ENCODE measurements around the gene PHTF2.

The PHTF2 gene

GRCh38 chr7:77931841-77932240 is 133.3 kb downstream of the PHTF2 start:
- no peak for DNase-seq (ENCODE audit: low read depth in 2 of 2)

DNA sequence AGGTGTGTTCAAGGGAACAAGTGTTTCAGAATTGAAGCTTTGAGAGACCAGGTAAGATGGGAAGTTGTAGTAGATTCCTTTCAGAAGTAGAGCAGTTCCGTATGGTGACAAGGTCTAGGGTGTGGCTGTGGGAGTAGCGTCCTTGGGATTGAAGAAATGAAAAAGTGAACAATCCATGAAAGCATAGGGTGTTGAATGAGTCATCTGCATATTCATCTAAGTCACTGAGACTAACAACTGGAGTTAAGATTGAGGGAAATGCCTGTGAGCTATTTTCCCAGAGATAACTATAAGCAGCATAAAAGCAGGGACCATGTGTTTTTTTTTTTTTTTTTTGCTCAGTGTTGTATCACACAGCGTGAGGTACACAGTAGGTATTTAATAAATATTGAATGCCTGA is 134.8 kb downstream of the PHTF2 start:
- no peak for DNase-seq (ENCODE audit: low read depth in 2 of 2)

- no peak for DNase-seq (ENCODE audit: low read depth in 2 of 2)
Measured at GRCh38 chr7:77935652-77936348, 137.2 kb downstream of the PHTF2 start.

DNA sequence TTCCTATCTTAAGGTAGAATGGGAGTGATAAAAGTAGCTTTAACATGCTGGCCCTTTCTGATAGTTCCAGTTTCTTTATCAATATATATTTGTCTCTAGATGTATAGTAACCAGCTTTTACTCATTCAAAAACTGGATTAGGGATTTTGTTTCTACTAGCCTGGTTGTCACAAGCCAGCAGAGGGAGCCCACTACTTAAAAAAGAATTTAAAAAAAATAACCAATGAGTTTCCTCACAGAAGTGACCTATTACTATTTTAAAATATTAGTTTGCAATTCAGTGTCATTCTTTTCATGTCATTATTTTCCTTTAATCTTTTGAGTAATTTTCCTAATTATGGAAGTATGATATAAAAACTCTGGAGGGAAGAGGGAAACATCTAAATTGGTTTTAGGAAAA is 142.1 kb downstream of the PHTF2 start:
- no peak for DNase-seq (ENCODE audit: low read depth in 2 of 2)

- no peak for DNase-seq (ENCODE audit: low read depth in 2 of 2)
Measured at GRCh38 chr7:77942431-77942830, 143.9 kb downstream of the PHTF2 start.

DNA sequence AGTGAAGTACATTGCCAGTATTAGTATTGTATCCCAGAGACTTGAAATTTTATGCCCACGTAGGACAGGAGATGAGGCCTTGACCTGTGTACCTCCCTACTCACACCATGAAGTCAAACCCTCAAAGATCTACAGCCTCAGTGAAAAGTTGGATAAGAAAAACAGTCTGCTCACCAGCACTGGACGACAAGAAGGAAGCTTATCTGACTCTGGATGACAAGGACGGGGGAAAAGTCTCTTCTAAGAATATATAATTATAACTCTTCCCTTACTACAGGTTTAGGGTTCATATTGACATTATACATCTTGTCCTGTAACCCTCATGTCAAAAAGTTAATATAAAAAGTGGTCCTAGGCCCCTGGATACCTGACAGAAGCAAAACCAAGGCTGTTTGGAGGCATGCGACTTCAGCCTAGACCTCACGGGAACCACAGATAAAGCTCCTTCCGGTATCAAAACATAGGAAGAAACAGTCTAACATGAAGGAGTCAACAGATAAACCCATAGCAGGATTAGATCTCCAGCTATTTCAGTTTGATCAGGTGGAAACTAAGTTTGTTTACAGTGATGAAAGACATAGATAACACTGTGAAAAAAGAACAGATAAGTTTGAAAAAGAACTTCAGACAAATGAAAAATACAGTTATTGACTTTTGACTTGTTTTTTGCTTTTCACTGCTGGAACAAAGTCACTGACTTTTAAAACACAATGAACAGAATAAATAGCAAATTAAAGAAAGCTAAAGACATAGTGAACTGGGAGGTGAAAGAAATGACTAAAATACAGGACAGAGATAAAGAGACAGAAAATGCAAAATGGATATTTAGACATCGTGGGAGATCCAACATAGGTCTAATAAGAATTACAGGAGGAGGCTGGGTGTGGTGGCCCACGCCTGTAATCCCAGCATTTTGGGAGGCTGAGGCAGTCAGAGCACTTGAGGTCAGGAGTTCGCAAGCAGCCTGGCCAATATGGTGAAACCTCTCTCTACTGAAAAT is 145.9 kb downstream of the PHTF2 start:
- no peak for DNase-seq (ENCODE audit: low read depth in 2 of 2)

DNA sequence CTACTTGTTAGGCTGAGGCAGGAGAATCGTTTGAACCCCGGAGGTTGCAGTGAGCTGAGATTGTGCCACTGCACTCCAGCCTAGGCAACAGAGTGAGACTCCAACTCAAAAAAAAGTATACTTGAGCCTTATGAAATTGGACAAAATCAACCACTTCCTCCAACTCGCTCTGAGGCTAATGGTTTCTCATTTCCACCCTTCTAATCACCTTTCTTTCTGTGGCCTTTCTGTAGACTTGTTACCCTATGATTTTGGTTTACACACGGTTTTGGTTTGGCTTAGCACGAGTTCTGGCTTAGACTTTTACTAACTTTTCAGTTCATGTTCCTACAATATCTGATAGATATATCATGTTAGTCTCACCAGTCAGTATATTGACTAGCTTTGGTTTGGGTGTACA is 152.0 kb downstream of the PHTF2 start:
- no peak for DNase-seq (ENCODE audit: low read depth in 2 of 2)

- no peak for DNase-seq (ENCODE audit: low read depth in 2 of 2)
Measured at GRCh38 chr7:77954773-77955555, 156.4 kb downstream of the PHTF2 start.

GRCh38 chr7:77958436-77958835 is 159.9 kb downstream of the PHTF2 start:
- DNase-seq (ENCODE audit: low read depth in 2 of 2), result no peak

DNA sequence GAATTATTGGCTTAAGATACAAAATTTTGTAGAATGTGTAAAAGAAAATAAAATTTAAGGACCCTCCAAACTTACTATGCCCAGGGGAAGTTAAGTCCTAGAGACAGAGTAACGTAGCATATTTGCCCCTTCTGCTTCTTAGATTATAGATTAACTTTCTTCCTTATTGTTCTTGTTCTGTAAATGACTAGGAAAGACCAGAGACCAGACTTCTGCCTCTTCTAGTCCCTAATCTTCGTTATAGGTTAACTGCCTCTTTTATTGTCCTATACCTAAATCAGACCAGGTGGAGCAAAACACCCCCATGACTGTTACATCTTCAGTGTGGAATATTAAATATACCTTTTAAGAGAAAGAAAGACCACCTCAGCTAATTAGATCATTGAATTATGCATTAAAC is 160.5 kb downstream of the PHTF2 start:
- DNase-seq (ENCODE audit: low read depth in 2 of 2), result no peak

GRCh38 chr7:77960336-77960735 is 161.8 kb downstream of the PHTF2 start:
- no peak for DNase-seq (ENCODE audit: low read depth in 2 of 2)

GRCh38 chr7:77967429-77967828 is 168.9 kb downstream of the PHTF2 start:
- DNase-seq (ENCODE audit: low read depth in 2 of 2), result no peak

DNA sequence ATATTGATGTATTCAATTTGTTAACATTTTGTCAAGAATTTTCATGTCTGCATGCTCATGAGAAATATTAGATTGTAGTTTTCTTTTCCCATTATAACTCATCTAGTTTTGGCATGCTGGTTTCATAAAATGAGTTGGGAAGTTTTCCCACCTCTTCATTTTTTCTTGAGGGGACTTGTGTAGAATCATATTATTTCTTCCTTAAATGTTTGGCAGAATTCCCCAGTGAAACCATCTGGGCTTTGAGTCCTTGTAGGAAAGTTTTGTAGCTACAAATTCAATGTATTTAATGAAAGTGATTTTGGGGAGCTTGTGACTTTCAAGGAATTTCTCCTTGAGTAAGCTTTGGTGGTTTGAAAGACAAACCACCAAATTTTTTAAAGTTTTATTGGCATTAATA is 173.2 kb downstream of the PHTF2 start:
- no peak for DNase-seq (ENCODE audit: low read depth in 2 of 2)

GRCh38 chr7:77975672-77976480 is 177.3 kb downstream of the PHTF2 start:
- no peak for DNase-seq (ENCODE audit: low read depth in 2 of 2)

DNA sequence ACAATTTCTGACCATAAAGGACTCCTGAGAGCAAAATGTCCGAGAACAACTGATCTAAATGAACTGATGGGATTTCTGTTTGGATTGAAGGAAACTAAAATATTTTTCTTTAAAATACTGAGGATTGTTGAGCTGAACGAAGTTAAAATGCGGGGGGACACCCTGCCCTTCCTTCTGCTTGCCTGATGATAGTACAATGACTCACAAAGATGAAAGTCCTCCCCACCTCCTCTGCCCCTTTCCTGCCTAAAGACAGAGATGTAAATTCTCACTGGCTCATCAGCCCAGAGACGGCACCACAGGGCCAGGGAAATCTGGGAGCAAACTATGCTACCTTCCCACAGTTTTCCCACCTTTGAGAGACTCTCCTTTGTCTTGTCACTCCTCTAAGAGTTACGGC is 180.6 kb downstream of the PHTF2 start:
- DNase-seq (ENCODE audit: low read depth in 2 of 2), result no peak

GRCh38 chr7:77980087-77980713 is 181.6 kb downstream of the PHTF2 start:
- no peak for DNase-seq (ENCODE audit: low read depth in 2 of 2)

DNA sequence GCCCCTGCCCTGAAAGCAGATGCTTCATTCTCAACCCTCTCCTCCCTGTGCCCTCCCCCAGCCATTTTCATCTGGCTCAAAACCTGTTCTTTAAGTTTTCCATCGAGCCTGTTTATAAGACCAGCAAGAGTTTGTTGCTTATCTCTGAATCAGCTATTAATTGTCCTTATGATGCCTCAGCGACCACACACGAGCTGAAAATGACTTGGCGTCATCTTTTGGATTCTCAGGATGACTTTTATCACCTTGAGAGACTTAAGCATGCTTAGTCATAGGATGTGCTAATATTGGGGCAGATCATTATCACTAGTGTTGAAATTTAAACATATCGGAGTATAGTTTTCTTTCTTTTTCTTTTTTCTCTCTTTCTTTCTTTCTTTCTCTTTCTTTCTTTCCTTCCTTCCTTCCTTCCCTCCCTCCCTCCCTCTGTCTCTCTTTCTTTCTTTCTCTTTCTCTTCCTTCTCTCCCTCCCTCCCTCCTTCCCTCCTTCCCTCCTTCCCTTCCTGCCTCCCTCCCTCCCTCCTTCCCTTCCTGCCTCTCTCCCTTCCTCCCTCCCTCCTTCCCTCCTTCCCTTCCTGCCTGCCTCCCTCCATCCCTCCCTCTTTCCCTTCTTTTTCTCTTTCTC is 184.5 kb downstream of the PHTF2 start:
- DNase-seq (ENCODE audit: low read depth in 2 of 2), result no peak

GRCh38 chr7:77983973-77984372 is 185.4 kb downstream of the PHTF2 start:
- no peak for DNase-seq (ENCODE audit: low read depth in 2 of 2)

DNA sequence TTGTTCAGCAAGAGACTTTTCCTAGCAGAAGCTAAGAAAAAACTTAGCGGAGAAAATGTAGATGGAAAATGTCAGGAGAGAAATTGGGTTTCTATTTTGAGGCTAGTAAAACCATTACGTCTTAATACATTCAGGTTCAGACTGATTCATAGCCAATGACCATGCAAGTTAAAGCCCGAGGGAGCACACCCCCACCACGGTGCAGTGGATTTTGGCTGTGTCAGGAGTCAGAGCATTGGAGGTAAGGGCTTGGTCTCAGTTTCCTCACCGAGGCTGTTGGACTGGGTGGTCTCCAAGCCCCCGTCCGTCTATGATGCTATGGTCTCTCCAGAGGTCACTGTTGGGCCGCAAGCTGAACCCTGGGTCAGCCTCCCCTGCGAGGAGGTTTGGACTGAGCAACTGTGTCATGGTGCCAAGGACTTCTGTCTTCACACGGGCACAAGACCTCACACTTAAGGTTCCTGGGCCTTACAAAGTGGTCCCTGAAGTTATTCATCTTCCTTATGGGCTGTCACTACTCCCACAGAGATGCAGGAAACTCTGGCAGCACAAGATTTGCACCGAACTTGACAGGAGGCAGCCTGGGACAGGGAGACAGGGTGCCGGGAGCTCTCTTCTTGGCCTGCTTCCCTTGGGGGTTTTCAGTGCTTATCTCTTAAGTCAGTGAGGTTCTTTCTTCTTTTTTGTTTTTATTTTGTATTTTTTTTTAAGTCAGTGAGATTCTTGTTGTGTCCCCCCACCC is 186.8 kb downstream of the PHTF2 start:
- DNase-seq (ENCODE audit: low read depth in 2 of 2), result no peak

DNA sequence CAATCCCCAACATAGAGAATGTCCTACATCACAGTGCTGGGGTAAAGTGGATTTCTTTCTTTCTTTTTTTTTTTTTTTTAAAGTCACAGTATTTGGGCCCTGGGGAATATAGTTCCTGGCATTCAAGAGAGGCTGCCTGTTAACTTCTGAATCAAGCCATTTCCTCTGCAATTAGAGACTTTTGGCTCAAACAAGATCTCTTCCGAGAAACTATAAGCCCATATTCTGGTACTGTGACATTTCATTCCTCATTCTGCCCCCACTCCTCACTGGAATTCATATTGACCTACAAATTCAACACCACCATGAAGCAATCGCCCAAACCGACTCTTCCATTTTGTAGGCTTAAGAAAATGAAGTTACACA is 187.4 kb downstream of the PHTF2 start:
- DNase-seq (ENCODE audit: low read depth in 2 of 2), result no peak
